OCI-LY3 (cell line): Measurements from ENCODE around the gene TTYH3.

Experiments
- H2AFZ ChIP-seq: fragments of 200-600, 300-600 bp; shearing (Covaris generic); 2 replicates; pipeline ENCODE4 v1.6.0; 2014; ENCODE audit warnings: antibody characterized with exemption, low read depth, low read length
- H3K27ac ChIP-seq: fragments of 200-600, 300-600 bp; sonication (generic); 2 replicates; pipeline ENCODE4 v1.5.1; 2014; ENCODE audit warnings: mild to moderate bottlenecking, low read length, moderate library complexity, mixed read lengths
- H3K27me3 ChIP-seq: fragments of 200-600, 300-600 bp; sonication (generic); 2 replicates; pipeline ENCODE4 v1.6.1; 2014; ENCODE audit warnings: low read depth, low read length, mixed read lengths
- H3K36me3 ChIP-seq: fragments of 200-600, 300-600 bp; sonication (generic); replicated peaks from 2 replicates; pipeline ENCODE3; 2014; ENCODE audit warnings: low read depth, low read length, mixed read lengths
- H3K4me1 ChIP-seq: fragments of 300-600, 200-600 bp; sonication (generic); 2 replicates; pipeline ENCODE4 v1.6.1; 2014; ENCODE audit warnings: low read length, mixed read lengths
- H3K4me2 ChIP-seq: fragments of 200-600, 300-600 bp; sonication (generic); 2 replicates; pipeline ENCODE4 v1.6.1; 2014; ENCODE audit warnings: low read length, mixed read lengths
- H3K4me3 ChIP-seq: fragments of 300-600, 200-600 bp; sonication (generic); 2 replicates; pipeline ENCODE4 v1.5.1; 2014; ENCODE audit warnings: antibody characterized with exemption, mild to moderate bottlenecking, low read length, moderate library complexity
- H3K79me2 ChIP-seq: fragments of 300-600, 200-600 bp; shearing (Covaris generic); 2 replicates; pipeline ENCODE4 v1.6.1; 2014; ENCODE audit warnings: mild to moderate bottlenecking, low read length, mixed read lengths
- H3K9ac ChIP-seq: fragments of 300-600, 200-600 bp; shearing (Covaris generic); 2 replicates; pipeline ENCODE4 v1.6.0; 2014; ENCODE audit warnings: mild to moderate bottlenecking, low read length, moderate library complexity
- H3K9me3 ChIP-seq: fragments of 200-600, 300-600 bp; shearing (Covaris generic); 2 replicates; pipeline ENCODE4 v1.6.1; 2014; ENCODE audit warnings: low read length, mixed read lengths; ENCODE audit not compliant: insufficient read depth
- H4K20me1 ChIP-seq: fragments of 200-600, 300-600 bp; sonication (generic); 2 replicates; pipeline ENCODE4 v1.6.1; 2016; ENCODE audit warnings: low read length, mixed read lengths; ENCODE audit not compliant: insufficient read depth
- CTCF ChIP-seq: fragments of 200-600, 300-600 bp; sonication (generic); IDR thresholded peaks from 2 replicates; pipeline ENCODE4 v1.5.1; 2014; ENCODE audit warnings: antibody characterized with exemption, low read length, low read depth
- EZH2phosphoT487 ChIP-seq: fragments of 200-600 bp; shearing (Covaris generic); IDR thresholded peaks from 2 replicates; pipeline ENCODE4 v1.6.1; 2018; ENCODE audit warnings: antibody characterized with exemption, mixed run types, low read depth

TTYH3 gene

GRCh38 chr7:2698581-2699288 lies 66.9 kb downstream of the TTYH3 start:
- peak overlapping the region; percentile 97 for H3K4me2 ChIP-seq
- H3K4me1 ChIP-seq = peaks cover 26% of the 10 kb centered on the region
- H2AFZ ChIP-seq = 0 out of 2 replicates have a peak overlapping the region, but pooled peaks have one; percentile 53
- no peaks in the 10 kb centered on the region for H3K27me3 ChIP-seq
- peak overlapping the region; percentile 74 for H3K4me3 ChIP-seq
- H3K9ac ChIP-seq = peak overlapping the region; percentile 45
- H3K79me2 ChIP-seq = no peaks in the 10 kb centered on the region
- H3K9me3 ChIP-seq = no peaks in the 10 kb centered on the region
- H3K27ac ChIP-seq = peak overlapping the region; percentile 37; the same call in 1 of the 2 replicates
- H4K20me1 ChIP-seq = no peaks in the 10 kb centered on the region
- no peaks in the 10 kb centered on the region for H3K36me3 ChIP-seq
- TF ChIP-seq EZH2phosphoT487 = no peak
- no peak for TF ChIP-seq CTCF

- peak overlapping the region; percentile 37; the same call in 1 of the 2 replicates for H3K27ac ChIP-seq
- TF ChIP-seq EZH2phosphoT487 (no peak), CTCF (no peak)
- H3K9me3 ChIP-seq = no peaks in the 10 kb centered on the region
- no peaks in the 10 kb centered on the region for H3K27me3 ChIP-seq
- peaks cover 26% of the 10 kb centered on the region for H3K4me1 ChIP-seq
- H3K79me2 ChIP-seq = no peaks in the 10 kb centered on the region
- H3K4me2 ChIP-seq = peak overlapping the region; percentile 97
- no peaks in the 10 kb centered on the region for H3K36me3 ChIP-seq
- H3K4me3 ChIP-seq = peak overlapping the region; percentile 74
- H4K20me1 ChIP-seq = no peaks in the 10 kb centered on the region
- H2AFZ ChIP-seq = peak overlapping the region; percentile 53; the same call in 1 of the 2 replicates
- H3K9ac ChIP-seq = peak overlapping the region; percentile 45
These were observed 67.5 kb downstream of the TTYH3 start for GRCh38 chr7:2699289-2699620.

- H3K36me3 ChIP-seq = no peaks in the 10 kb centered on the region
- H3K9me3 ChIP-seq = no peaks in the 10 kb centered on the region
- H3K27ac ChIP-seq = no peak overlapping the region
- no peak overlapping the region for H3K9ac ChIP-seq
- H3K4me2 ChIP-seq = no peak overlapping the region
- H3K4me3 ChIP-seq = no peak overlapping the region
- H4K20me1 ChIP-seq = no peaks in the 10 kb centered on the region
- no peak overlapping the region for H2AFZ ChIP-seq
- peaks cover 26% of the 10 kb centered on the region for H3K4me1 ChIP-seq
- no peaks in the 10 kb centered on the region for H3K79me2 ChIP-seq
- H3K27me3 ChIP-seq = no peaks in the 10 kb centered on the region
- no peak for TF ChIP-seq CTCF
- TF ChIP-seq EZH2phosphoT487 = no peak
These were observed 68.5 kb downstream of the TTYH3 start for GRCh38 chr7:2700141-2700850.

- TF ChIP-seq CTCF (no peak), EZH2phosphoT487 (no peak)
- Histone ChIP-seq H2AFZ (no peak overlapping the region), H3K9me3 (no peaks in the 10 kb centered on the region), H3K4me1 (peaks cover 23% of the 10 kb centered on the region), H3K9ac (no peak overlapping the region), H3K4me3 (no peak overlapping the region), H3K27me3 (no peaks in the 10 kb centered on the region), H3K4me2 (no peak overlapping the region), H3K27ac (no peak overlapping the region), H4K20me1 (no peaks in the 10 kb centered on the region), H3K79me2 (no peaks in the 10 kb centered on the region), H3K36me3 (no peaks in the 10 kb centered on the region)
These were observed 69.6 kb downstream of the TTYH3 start for GRCh38 chr7:2701424-2701823.
